DMS53 treated with DMSO at 0.1 percent for 48 hours (cell line): ENCODE data around the gene KLHL33.

Source experiments
- DNase-seq: peaks from one replicate; lab custom pipeline; 2025; ENCODE audit not compliant: unreplicated experiment; lab: John Stamatoyannopoulos, UW

Gene KLHL33

DNA sequence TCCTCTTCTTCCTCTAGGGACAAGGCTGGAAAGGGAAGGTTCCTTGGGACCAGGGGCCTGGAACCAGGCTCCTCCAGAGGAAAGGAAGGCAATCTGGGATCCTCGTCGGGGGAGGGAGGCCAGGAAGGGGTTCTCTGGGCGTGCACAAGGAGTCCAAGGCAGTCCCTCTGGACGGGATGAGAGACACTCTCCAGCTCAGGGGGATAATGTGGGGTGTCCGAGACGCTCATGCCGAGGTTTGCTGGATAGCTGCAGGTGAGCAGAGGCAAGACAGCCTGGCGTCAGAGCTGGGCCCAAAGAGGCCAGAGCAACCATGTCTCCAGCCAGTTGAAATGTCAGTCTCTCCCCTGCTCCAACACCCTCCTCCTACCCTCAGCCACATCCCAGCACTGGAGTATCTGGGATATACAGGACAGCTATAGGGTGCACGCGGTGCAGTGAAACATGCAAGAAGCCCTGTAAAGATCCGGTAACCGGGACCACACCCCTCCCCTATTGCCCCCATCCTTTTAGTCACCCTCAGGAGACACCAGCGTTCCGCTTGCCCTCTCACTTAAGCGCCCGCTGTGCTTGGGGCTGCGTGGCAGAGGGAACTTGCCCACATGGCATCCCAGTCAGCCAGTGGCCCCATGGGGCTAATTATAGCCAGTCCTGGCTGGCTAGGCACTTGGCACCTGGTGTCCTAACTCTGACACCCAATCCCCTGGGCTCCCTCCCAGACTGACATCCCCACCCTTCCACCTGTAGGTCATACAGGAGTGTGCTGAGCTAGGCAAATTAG lies at the start of gene KLHL33:
TSS of gene KLHL33 (minus strand) at position 585 of the 781 bp plus-strand sequence. CDS start at position 230, 355 bp downstream.
- DNase-seq: no peak

- DNase-seq: no peak
Measured at GRCh38 chr14:20482382-20482781, 46.4 kb upstream of the KLHL33 start.

GRCh38 chr14:20478894-20479293 lies 42.9 kb upstream of the KLHL33 start:
- DNase-seq: no peak

DNA sequence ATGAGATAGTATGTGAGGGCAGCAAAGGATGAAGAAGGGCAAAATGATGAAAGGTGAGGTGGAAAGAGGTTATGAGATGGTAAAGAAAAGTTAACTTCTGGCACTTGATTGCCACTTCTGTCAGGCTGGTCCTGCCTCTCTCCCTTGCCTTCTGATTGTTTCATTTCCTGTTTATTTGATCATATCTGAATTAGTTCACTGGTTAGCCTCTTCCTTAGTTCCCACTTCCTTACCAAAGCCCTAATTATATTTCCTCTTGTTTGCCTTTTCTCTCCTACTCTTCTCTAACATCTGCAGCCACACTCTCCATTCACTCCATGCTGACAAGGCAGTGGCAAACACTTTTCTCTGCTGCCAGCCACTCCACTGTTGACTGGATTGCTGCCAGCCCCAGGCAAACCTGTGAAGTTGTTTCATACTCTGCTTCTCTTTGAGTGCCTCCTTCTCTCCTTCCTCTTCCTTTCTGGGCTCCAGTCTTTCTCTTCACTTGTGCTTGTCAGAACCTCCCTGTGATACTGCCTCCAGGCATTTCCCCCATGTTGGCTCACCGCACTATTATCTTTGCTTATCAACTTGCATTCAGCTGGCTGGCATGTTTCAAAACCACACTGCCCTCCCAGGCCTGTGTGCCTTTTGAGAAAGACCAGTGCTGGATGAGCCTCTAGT lies 41.4 kb upstream of the KLHL33 start:
- no peak for DNase-seq

DNA sequence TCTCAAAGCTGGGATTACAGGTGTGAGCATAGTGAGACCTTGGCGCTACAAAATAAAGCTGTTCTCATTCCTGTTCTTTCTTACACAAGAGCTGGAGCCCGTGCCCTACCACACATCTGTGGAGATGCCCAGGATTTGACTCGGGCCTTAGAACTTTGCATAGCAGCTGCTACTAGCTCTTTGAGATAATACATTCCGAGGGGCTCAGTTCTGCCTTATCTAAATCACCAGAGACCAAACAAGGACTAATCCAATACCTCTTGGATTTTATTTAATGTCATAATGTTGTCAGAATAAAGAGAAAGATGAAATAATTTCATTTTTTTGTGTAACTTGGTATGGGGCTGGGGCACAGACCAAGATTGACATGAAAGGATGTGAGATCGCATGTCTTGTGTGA lies 40.8 kb upstream of the KLHL33 start:
- DNase-seq: no peak

GRCh38 chr14:20472536-20473169 lies 36.7 kb upstream of the KLHL33 start:
- DNase-seq: no peak

- DNase-seq: no peak
Measured at GRCh38 chr14:20470603-20470901, 34.6 kb upstream of the KLHL33 start.

GRCh38 chr14:20469890-20470602 lies 34.1 kb upstream of the KLHL33 start:
- no peak for DNase-seq

DNA sequence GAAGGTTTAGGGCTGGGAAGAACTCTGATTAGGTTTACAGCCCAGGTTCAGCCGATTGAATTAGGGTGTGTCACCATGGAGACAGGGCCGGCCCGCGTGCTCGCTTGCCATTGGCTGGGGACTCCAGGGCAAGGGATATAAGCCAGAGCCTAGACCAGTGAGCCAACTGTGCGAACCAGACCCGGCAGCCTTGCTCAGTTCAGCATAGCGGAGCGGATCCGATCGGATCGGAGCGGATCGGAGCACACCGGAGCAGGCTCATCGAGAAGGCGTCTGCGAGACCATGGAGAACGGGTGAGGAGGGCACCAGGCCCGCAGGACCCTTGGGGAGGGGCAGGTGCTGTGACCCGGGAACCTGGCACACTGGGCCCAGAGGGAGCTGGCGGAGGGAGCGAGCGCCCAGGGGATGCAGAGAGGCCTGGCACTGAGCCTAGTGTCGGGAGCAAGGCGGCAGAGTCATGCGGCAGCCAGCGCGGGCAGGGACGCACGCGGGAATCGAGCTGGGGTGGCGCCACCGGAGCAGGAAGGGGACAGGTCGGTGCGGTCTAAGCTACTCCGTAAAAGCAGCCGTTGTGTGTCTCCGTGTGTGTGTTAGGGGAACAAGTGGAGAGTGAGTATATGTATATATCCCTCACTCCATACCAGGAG lies 33.4 kb upstream of the KLHL33 start, which contains the start of gene PNP:
TSS of gene PNP (plus strand) at position 165 of the 648 bp plus-strand sequence. CDS start at position 284, 119 bp downstream.
- peak; percentile 33 for DNase-seq

- DNase-seq: no peak
Measured at GRCh38 chr14:20468764-20469241, 32.8 kb upstream of the KLHL33 start.

- DNase-seq: peak; percentile 97
Measured at GRCh38 chr14:20461225-20462141, 25.5 kb upstream of the KLHL33 start, which contains the start of gene PIP4P1. TSS of gene PIP4P1 (minus strand) at chr14:20461434. CDS start at chr14:20461325, 109 bp downstream.

DNA sequence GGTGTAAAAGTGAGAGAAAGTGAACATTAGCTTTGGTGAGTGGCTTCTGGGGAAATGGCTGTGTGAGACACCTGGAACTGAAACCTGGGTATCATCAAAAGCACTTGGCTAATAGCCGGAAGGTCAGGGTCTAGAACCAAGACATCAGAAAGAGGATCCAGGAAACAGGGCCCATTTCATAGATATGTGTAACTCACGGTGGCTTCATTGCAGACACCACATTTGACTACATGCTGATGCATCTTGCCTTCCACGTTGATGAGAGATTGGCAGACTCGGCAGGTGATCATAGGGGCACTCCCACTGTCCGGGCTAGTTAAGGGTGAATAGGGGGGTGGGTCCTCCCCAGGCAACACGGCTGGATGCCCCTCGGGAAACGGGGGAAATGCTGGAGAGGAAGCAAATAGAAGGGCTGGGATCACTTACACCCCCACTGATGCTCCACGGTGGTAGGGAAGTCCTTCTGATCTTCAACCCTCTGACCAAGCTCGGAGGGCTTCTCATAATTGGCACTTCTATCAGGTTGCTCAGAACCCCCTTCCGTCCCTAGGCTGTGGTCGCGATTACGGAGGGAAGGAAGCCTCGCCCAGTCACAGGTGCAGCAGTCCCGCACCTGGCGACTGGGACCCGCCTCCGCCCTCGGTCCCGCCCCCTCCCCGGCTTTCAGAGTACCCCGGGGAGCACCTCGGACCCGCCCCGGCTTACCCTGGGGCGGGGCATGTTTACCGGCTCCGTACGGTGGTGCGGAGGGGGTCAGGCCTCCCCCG lies 24.7 kb upstream of the KLHL33 start:
- peak; percentile 2 for DNase-seq

GRCh38 chr14:20458031-20458789 lies 22.2 kb upstream of the KLHL33 start:
- DNase-seq: no peak

GRCh38 chr14:20456971-20457370 lies 21.0 kb upstream of the KLHL33 start:
- DNase-seq: no peak

- no peak for DNase-seq
Measured at GRCh38 chr14:20455355-20456300, 19.7 kb upstream of the KLHL33 start.

- DNase-seq: peak; percentile 56
Measured at GRCh38 chr14:20454516-20455354, 18.8 kb upstream of the KLHL33 start, which contains the start of the genes APEX1 and OSGEP. TSS of gene APEX1 (plus strand) at chr14:20455226. CDS start at chr14:20455646, 420 bp downstream. TSS of gene OSGEP (minus strand) at chr14:20454812. CDS start at chr14:20454683, 129 bp downstream.
